Tibial nerve (tissue), 3 donors: ENCODE data around the gene TRPV4.

ENCODE experiments used
- POLR2A ChIP-seq, 2 donors: fragments of 450-650 bp; IDR thresholded peaks; one replicate each; pipeline ENCODE4 v1.6.1; 2017; ENCODE audit warnings: antibody characterized with exemption in 2 of 2, mild to moderate bottlenecking in 2 of 2, moderate library complexity in 2 of 2
- TF ChIP-seq, protein P1 (sequence below), 5 experiments: fragments of 200-600 bp in 3 of 5; fragments of 450-650 bp in 2 of 5; sonication (generic) in 3 of 5; IDR thresholded peaks; one replicate each; pipeline ENCODE4 v1.5.1; 2016 to 2019; ENCODE audit warnings: antibody characterized with exemption in 5 of 5, mild to moderate bottlenecking in 3 of 5, moderate library complexity in 2 of 5

DNA sequence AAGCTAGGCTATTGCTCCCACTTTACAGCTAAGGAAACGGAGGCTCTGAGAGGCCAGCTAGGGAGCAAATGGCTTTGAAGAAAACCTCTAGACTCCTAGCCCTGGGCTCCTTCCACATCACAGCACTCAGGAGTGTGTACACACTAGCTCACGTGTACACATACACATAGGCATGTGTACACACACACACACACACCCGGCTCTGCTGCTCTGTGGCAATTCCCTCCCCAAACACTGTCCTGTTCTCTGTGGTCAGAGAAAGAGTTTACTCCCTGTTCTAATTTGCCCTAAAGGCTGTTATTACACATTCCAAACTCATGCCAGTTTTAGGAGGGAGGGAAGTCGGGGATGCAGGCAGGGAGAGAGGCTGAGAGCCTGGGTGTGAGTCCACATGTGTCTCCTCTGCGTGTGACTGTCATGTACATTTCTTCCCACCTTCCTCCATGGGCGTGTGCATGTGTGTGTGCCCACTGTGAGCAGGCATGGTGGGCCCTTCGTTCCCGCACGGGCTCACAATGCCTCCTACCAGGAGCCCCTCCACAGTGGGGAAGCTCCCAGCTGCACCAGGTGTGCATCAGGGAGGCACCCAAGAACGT is 14.2 kb downstream of the TRPV4 start:
- TF ChIP-seq, protein P1, sequence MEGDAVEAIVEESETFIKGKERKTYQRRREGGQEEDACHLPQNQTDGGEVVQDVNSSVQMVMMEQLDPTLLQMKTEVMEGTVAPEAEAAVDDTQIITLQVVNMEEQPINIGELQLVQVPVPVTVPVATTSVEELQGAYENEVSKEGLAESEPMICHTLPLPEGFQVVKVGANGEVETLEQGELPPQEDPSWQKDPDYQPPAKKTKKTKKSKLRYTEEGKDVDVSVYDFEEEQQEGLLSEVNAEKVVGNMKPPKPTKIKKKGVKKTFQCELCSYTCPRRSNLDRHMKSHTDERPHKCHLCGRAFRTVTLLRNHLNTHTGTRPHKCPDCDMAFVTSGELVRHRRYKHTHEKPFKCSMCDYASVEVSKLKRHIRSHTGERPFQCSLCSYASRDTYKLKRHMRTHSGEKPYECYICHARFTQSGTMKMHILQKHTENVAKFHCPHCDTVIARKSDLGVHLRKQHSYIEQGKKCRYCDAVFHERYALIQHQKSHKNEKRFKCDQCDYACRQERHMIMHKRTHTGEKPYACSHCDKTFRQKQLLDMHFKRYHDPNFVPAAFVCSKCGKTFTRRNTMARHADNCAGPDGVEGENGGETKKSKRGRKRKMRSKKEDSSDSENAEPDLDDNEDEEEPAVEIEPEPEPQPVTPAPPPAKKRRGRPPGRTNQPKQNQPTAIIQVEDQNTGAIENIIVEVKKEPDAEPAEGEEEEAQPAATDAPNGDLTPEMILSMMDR (IDR thresholded peaks at IDR 0.05), result no peak
- no peak for TF ChIP-seq POLR2A (IDR thresholded peaks at IDR 0.05)
